Neural cell (in vitro differentiated cells): Measurements from ENCODE around the gene MILR1. TPM values are rescaled to one million over a fixed set of nuclear protein-coding genes. Genes with fewer than 3 reads are reported as not detected.

Experiments used
- H2AFZ ChIP-seq: fragments of 200-600, 300-800 bp; sonication (generic), shearing (Covaris generic); 2 replicates; pipeline ENCODE4 v1.6.0; 2014; ENCODE audit warnings: low read depth, mild to moderate bottlenecking, antibody characterized with exemption, low read length, moderate library complexity
- H3F3A ChIP-seq: fragments of 200-600 bp; shearing (Covaris generic); 2 replicates; pipeline ENCODE4 v1.6.1; 2016; ENCODE audit warnings: mild to moderate bottlenecking, moderate library complexity, mixed read lengths, antibody characterized with exemption, low read length; ENCODE audit not compliant: insufficient read depth, poor library complexity, severe bottlenecking
- H3K27ac ChIP-seq: fragments of 200-600, 300-800 bp; sonication (generic), shearing (Covaris generic); 2 replicates; pipeline ENCODE4 v1.5.1; 2014; ENCODE audit warnings: mild to moderate bottlenecking, low read length, moderate library complexity
- H3K27me3 ChIP-seq: fragments of 300-800, 200-600 bp; sonication (generic), shearing (Covaris generic); 2 replicates; pipeline ENCODE4 v1.6.0; 2014; ENCODE audit warnings: mild to moderate bottlenecking, low read depth, low read length, moderate library complexity; ENCODE audit not compliant: insufficient read depth
- H3K36me3 ChIP-seq: fragments of 300-800, 200-600 bp; sonication (generic), shearing (Covaris generic); 2 replicates; pipeline ENCODE4 v1.5.1; 2014; ENCODE audit warnings: mild to moderate bottlenecking, antibody characterized with exemption, low read length, moderate library complexity; ENCODE audit not compliant: insufficient read depth
- H3K4me2 ChIP-seq: fragments of 300-800, 200-600 bp; sonication (generic), shearing (Covaris generic); 2 replicates; pipeline ENCODE4 v1.6.0; 2014; ENCODE audit warnings: mild to moderate bottlenecking, low read length
- H3K4me3 ChIP-seq: fragments of 300-800, 200-600 bp; sonication (generic), shearing (Covaris generic); 2 replicates; pipeline ENCODE4 v1.5.1; 2014; ENCODE audit warnings: mild to moderate bottlenecking, low read length, moderate library complexity
- H3K79me2 ChIP-seq: fragments of 200-600 bp; shearing (Covaris generic); replicated peaks from 2 replicates; pipeline ENCODE4 v1.6.0; 2014; ENCODE audit warnings: mild to moderate bottlenecking, low read length, moderate library complexity; ENCODE audit not compliant: insufficient read depth
- H3K9ac ChIP-seq: fragments of 300-800, 200-600 bp; sonication (generic), shearing (Covaris generic); 2 replicates; pipeline ENCODE4 v1.6.1; 2016; ENCODE audit warnings: mild to moderate bottlenecking, low read length, mixed read lengths
- H3K9me2 ChIP-seq: fragments of 200-600 bp; shearing (Covaris generic); 2 replicates; pipeline ENCODE4 v1.6.1; 2016; ENCODE audit warnings: mild to moderate bottlenecking, low read length, mixed read lengths; ENCODE audit not compliant: insufficient read depth
- H3K9me3 ChIP-seq: fragments of 200-600, 300-800 bp; sonication (generic), shearing (Covaris generic); 2 replicates; pipeline ENCODE4 v1.6.1; 2016; ENCODE audit warnings: mild to moderate bottlenecking, mixed run types, low read length, moderate library complexity, mixed read lengths
- H4K20me1 ChIP-seq: fragments of 200-600 bp; shearing (Covaris generic); 2 replicates; pipeline ENCODE4 v1.6.1; 2016; ENCODE audit warnings: mild to moderate bottlenecking, mixed run types; ENCODE audit not compliant: insufficient read depth
- EP300 ChIP-seq: fragments of 450-650 bp; conservative IDR thresholded peaks from 2 replicates; pipeline ENCODE4 v1.6.1; 2014; ENCODE audit warnings: antibody characterized with exemption, mild to moderate bottlenecking, moderate library complexity; ENCODE audit not compliant: poor library complexity, severe bottlenecking
- EZH2 ChIP-seq: fragments of 200-600, 300-800 bp; shearing (Covaris generic), sonication (generic); IDR thresholded peaks from 2 replicates; pipeline ENCODE4 v1.6.1; 2014; ENCODE audit warnings: antibody characterized with exemption, low read length, borderline replicate concordance, mild to moderate bottlenecking; ENCODE audit not compliant: insufficient read depth, poor library complexity, severe bottlenecking
- MXI1 ChIP-seq: fragments of 450-650 bp; conservative IDR thresholded peaks from 2 replicates; pipeline ENCODE4 v1.6.1; 2014; ENCODE audit warnings: antibody characterized with exemption, mild to moderate bottlenecking; ENCODE audit not compliant: poor library complexity, severe bottlenecking
- POLR2AphosphoS5 ChIP-seq: IDR thresholded peaks from 2 replicates; pipeline ENCODE4 v1.6.1; 2012
- RAD21 ChIP-seq: fragments of 450-650 bp; conservative IDR thresholded peaks from 2 replicates; pipeline ENCODE4 v1.6.1; 2014; ENCODE audit warnings: antibody characterized with exemption, mild to moderate bottlenecking, moderate library complexity
- SMC3 ChIP-seq: fragments of 450-650 bp; conservative IDR thresholded peaks from 2 replicates; pipeline ENCODE4 v1.6.1; 2014; ENCODE audit warnings: antibody characterized with exemption, mild to moderate bottlenecking, moderate library complexity; ENCODE audit not compliant: poor library complexity
- TAF1 ChIP-seq: IDR thresholded peaks from 2 replicates; pipeline ENCODE4 v1.6.1; 2012; ENCODE audit warnings: low read depth
- polyA plus RNA-seq: library from polyadenylated mRNA; depleted of rRNA; stranded (reverse); fragments of >200 nt; gene quantifications from 2 replicates; pipeline ENCODE4 v1.2.3, GENCODE V29; 2014
- TF ChIP-seq, protein P1 (sequence below): fragments of 450-650 bp; IDR thresholded peaks from 2 replicates; pipeline ENCODE4 v1.5.1; 2014; ENCODE audit warnings: antibody characterized with exemption, mild to moderate bottlenecking, moderate library complexity; ENCODE audit not compliant: poor library complexity, severe bottlenecking
- TF ChIP-seq, protein P2 (sequence below): IDR thresholded peaks from 2 replicates; pipeline ENCODE4 v1.6.1; 2012; ENCODE audit warnings: borderline replicate concordance

Gene MILR1
- polyA plus RNA-seq, 1 donor from 2014 or later = not detected

DNA sequence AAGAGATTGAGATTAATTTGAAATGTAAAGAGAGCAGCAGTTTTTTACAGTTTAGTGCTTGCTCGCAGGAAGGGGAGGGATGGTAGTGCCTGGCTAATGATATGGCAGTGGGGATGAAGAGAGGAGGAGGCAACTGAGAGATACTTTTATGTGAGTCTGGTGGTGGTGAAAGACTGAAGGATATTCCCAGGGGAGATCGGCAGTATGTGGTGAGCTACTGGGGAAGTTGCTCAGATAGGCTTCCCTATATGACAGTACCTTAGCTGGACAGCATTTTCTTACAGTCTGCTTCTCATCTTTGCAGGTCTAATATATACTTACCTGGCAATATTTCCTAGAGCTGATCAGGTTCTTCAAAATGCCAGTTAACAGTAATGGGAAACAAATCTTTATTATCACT is 66.5 kb downstream of the MILR1 start:
- Histone ChIP-seq H3K9me2 (no peaks in the 10 kb centered on the region), H3K27me3 (no peaks in the 10 kb centered on the region), H3K4me2 (no peak overlapping the region), H4K20me1 (peaks cover 13% of the 10 kb centered on the region), H3K79me2 (peaks cover 22% of the 10 kb centered on the region), H3K9ac (no peak overlapping the region), H3K36me3 (peaks cover 7% of the 10 kb centered on the region), H3K9me3 (no peaks in the 10 kb centered on the region), H3F3A (no peaks in the 10 kb centered on the region), H2AFZ (no peak overlapping the region), H3K4me3 (no peak overlapping the region), H3K27ac (no peak overlapping the region)
- TF ChIP-seq, protein P1, sequence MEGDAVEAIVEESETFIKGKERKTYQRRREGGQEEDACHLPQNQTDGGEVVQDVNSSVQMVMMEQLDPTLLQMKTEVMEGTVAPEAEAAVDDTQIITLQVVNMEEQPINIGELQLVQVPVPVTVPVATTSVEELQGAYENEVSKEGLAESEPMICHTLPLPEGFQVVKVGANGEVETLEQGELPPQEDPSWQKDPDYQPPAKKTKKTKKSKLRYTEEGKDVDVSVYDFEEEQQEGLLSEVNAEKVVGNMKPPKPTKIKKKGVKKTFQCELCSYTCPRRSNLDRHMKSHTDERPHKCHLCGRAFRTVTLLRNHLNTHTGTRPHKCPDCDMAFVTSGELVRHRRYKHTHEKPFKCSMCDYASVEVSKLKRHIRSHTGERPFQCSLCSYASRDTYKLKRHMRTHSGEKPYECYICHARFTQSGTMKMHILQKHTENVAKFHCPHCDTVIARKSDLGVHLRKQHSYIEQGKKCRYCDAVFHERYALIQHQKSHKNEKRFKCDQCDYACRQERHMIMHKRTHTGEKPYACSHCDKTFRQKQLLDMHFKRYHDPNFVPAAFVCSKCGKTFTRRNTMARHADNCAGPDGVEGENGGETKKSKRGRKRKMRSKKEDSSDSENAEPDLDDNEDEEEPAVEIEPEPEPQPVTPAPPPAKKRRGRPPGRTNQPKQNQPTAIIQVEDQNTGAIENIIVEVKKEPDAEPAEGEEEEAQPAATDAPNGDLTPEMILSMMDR = no peak
- no peak for TF ChIP-seq MXI1
- no peak for TF ChIP-seq TAF1
- TF ChIP-seq, protein P2, sequence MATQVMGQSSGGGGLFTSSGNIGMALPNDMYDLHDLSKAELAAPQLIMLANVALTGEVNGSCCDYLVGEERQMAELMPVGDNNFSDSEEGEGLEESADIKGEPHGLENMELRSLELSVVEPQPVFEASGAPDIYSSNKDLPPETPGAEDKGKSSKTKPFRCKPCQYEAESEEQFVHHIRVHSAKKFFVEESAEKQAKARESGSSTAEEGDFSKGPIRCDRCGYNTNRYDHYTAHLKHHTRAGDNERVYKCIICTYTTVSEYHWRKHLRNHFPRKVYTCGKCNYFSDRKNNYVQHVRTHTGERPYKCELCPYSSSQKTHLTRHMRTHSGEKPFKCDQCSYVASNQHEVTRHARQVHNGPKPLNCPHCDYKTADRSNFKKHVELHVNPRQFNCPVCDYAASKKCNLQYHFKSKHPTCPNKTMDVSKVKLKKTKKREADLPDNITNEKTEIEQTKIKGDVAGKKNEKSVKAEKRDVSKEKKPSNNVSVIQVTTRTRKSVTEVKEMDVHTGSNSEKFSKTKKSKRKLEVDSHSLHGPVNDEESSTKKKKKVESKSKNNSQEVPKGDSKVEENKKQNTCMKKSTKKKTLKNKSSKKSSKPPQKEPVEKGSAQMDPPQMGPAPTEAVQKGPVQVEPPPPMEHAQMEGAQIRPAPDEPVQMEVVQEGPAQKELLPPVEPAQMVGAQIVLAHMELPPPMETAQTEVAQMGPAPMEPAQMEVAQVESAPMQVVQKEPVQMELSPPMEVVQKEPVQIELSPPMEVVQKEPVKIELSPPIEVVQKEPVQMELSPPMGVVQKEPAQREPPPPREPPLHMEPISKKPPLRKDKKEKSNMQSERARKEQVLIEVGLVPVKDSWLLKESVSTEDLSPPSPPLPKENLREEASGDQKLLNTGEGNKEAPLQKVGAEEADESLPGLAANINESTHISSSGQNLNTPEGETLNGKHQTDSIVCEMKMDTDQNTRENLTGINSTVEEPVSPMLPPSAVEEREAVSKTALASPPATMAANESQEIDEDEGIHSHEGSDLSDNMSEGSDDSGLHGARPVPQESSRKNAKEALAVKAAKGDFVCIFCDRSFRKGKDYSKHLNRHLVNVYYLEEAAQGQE = no peak
- no peak for TF ChIP-seq SMC3

DNA sequence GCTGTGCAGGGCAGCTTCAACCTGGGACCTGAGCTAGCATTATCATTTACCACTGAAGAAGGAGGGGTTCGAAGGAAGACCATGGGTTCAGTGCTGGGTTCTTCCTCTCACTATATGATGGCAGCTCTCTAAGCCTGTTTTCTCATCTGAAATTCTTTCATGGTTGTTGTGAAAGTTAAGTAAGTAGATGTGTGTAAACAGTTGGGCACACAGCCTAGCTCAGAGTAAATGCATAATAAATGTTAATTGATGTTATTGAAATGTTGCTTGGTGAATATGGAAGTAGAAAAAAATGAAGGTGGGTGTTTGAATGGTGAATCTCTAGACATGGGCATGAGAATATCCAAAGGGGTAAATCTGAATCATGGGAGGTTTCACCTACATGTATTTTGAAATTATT is 66.9 kb downstream of the MILR1 start:
- no peak overlapping the region for H3K4me2 ChIP-seq
- peaks cover 18% of the 10 kb centered on the region for H3K79me2 ChIP-seq
- H3K9me3 ChIP-seq = no peaks in the 10 kb centered on the region
- no peaks in the 10 kb centered on the region for H3K27me3 ChIP-seq
- H4K20me1 ChIP-seq = peaks cover 13% of the 10 kb centered on the region
- H3K9me2 ChIP-seq = no peaks in the 10 kb centered on the region
- H3F3A ChIP-seq = no peaks in the 10 kb centered on the region
- TF ChIP-seq EZH2 (no peak), SMC3 (no peak), TAF1 (no peak), MXI1 (no peak), RAD21 (no peak), POLR2AphosphoS5 (no peak), EP300 (no peak)
- TF ChIP-seq, protein P1 = no peak
- TF ChIP-seq, protein P2 = no peak
- H2AFZ ChIP-seq = no peak overlapping the region
- H3K9ac ChIP-seq = no peak overlapping the region
- no peak overlapping the region for H3K4me3 ChIP-seq
- peaks cover 11% of the 10 kb centered on the region for H3K36me3 ChIP-seq
- no peak overlapping the region for H3K27ac ChIP-seq
